Natural killer cell (primary cell): ENCODE measurements around the gene RUNX3. TPM values are rescaled to one million over a fixed set of nuclear protein-coding genes. Genes with fewer than 3 reads are reported as not detected.
A peak's percentile ranks its signal among the peaks of the same experiment; 100 is the strongest.
"Not testable (repeated sequence)": the region's sequence is repeated elsewhere in the genome, so short reads cannot be mapped to it uniquely, and the experiment has no call there.

Experiments used
- ATAC-seq, 3 donors: fragments of 150-1000 bp in 2 of 3; fragments of 200-7000 bp in 1 of 3; cut with Tn5 transposase; 1 replicate in 1 of 3; 2 replicates in 2 of 3; pipeline ENCODE4 v1.10.0; 2021; ENCODE audit warnings: mild to moderate bottlenecking in 2 of 3, moderate library complexity in 2 of 3
- DNase-seq, 2 donors: peaks; one replicate each; pipeline versions ENCODE4 v3.0.0 to v3.0.0-alpha.2; 2013 to 2021; ENCODE audit warnings: mixed read lengths in 1 of 2
- H3K27ac ChIP-seq: one replicate; pipeline ENCODE4 v1.5.1; 2013; ENCODE audit warnings: mild to moderate bottlenecking, low read length
- H3K27me3 ChIP-seq: one replicate; pipeline ENCODE4 v1.6.1; 2013; ENCODE audit warnings: low read length; ENCODE audit not compliant: control insufficient read depth, insufficient read depth
- H3K36me3 ChIP-seq: one replicate; pipeline ENCODE4 v1.6.1; 2013; ENCODE audit warnings: low read length; ENCODE audit not compliant: control insufficient read depth, insufficient read depth
- H3K4me1 ChIP-seq: one replicate; pipeline ENCODE4 v1.6.1; 2013; ENCODE audit warnings: low read length; ENCODE audit not compliant: control insufficient read depth, insufficient read depth
- H3K4me3 ChIP-seq: one replicate; pipeline ENCODE4 v1.5.1; 2013; ENCODE audit warnings: low read length
- H3K9me3 ChIP-seq: one replicate; pipeline ENCODE4 v1.6.1; 2013; ENCODE audit warnings: low read length; ENCODE audit not compliant: control insufficient read depth, insufficient read depth
- H3K27ac Mint-ChIP-seq, 2 donors: one replicate each; pipeline ENCODE4 v1.8.0; 2022; ENCODE audit warnings: mild to moderate bottlenecking in 2 of 2, mixed read lengths in 2 of 2, moderate library complexity in 1 of 2
- H3K27me3 Mint-ChIP-seq, 2 donors: one replicate each; pipeline ENCODE4 v1.8.0; 2022; ENCODE audit warnings: low read depth in 2 of 2, mixed read lengths in 2 of 2
- H3K36me3 Mint-ChIP-seq: one replicate; pipeline ENCODE4 v1.8.0; 2022; ENCODE audit warnings: mixed read lengths
- H3K4me1 Mint-ChIP-seq, 2 donors: one replicate each; pipeline ENCODE4 v1.8.0; 2022; ENCODE audit warnings: mixed read lengths in 2 of 2
- H3K4me3 Mint-ChIP-seq: one replicate; pipeline ENCODE4 v1.8.0; 2022; ENCODE audit warnings: mild to moderate bottlenecking, moderate library complexity, mixed read lengths
- H3K9me3 Mint-ChIP-seq, 2 donors: one replicate each; pipeline ENCODE4 v1.8.0; 2022; ENCODE audit warnings: mixed read lengths in 2 of 2
- CTCF ChIP-seq: fragments of 200-600 bp; IDR thresholded peaks from one replicate; pipeline ENCODE4 v1.8.0; 2022; ENCODE audit warnings: antibody characterized with exemption
- WGBS: methylation state at CpG from one replicate; pipeline ENCODE4 v1.1.7; 2013; ENCODE audit warnings: missing lambda C conversion rate; ENCODE audit not compliant: insufficient coverage; 5-methylcytosine and 5-hydroxymethylcytosine counted together
- intact Hi-C: fragments of 100-400 bp; cut with micrococcal nuclease; formaldehyde crosslinking; loops from one replicate; pipeline ENCODE4 v1.14.2; 2022
- total RNA-seq, 4 donors: library from RNA; stranded (reverse); fragments of 120-200 nt in 1 of 4; gene quantifications; one replicate each; pipeline versions ENCODE4 v1.2.3 to v1.2.4, GENCODE V29; 2013 to 2022

The RUNX3 gene
- total RNA-seq, 3 donors from 2014 or later (not counting 1 experiment from before 2014, with no cell fraction given) = 537 to 630 (median 601) TPM

DNA sequence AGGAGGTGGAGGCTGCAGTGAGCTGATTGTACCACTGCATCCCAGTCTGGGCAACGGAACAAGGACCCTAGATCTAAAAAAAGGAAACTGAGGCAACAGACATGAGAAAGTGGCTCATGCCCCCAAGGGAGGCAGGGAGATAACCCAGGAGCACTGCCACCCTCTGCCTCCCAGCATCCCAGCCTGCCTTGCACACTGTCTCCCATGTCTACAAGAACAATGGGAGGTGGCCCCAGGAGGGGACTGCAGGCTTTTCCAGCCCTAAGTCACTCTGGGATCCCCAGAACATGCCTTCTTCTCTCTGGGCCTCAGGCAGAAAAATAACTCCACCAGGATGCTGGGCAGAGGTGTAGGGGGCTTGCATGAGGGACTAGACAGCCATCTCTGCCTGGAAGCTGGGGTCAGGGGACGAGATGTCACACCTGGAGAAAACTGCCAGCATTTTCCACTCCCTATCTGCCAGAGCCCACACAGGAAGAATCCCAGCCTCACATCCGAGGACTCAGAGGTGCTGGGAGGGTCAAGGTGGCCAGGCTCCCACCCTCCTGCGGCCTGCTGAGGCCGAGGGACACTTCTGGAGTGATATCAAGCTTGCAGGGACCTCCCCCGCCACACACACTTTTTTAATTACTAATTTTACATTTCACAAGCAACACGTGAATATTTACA lies 21.4 kb downstream of the RUNX3 start:
- no peak overlapping the region for H3K4me3 ChIP-seq
- H3K4me1 Mint-ChIP-seq = peaks cover 75 to 90% of the 10 kb centered on the region in 2 donors
- intact Hi-C loops = no loop called here
- no peaks in the 10 kb centered on the region for H3K27me3 ChIP-seq
- no peaks in the 10 kb centered on the region for H3K27me3 Mint-ChIP-seq
- H3K4me3 Mint-ChIP-seq = peak overlapping the region; percentile 89
- H3K4me1 ChIP-seq = peaks cover 99% of the 10 kb centered on the region
- peaks cover 18% of the 10 kb centered on the region for H3K36me3 Mint-ChIP-seq
- H3K27ac Mint-ChIP-seq = peak overlapping the region; percentile 99
- ATAC-seq = no peak
- TF ChIP-seq CTCF = no peak
- H3K9me3 Mint-ChIP-seq = no peaks in the 10 kb centered on the region
- peak overlapping the region; percentile 100 for H3K27ac ChIP-seq
- H3K36me3 ChIP-seq = peaks cover 94% of the 10 kb centered on the region
- no peaks in the 10 kb centered on the region for H3K9me3 ChIP-seq
- WGBS = 76% methylated on average over 7 of the region's 7 CpGs
- no peak for DNase-seq

DNA sequence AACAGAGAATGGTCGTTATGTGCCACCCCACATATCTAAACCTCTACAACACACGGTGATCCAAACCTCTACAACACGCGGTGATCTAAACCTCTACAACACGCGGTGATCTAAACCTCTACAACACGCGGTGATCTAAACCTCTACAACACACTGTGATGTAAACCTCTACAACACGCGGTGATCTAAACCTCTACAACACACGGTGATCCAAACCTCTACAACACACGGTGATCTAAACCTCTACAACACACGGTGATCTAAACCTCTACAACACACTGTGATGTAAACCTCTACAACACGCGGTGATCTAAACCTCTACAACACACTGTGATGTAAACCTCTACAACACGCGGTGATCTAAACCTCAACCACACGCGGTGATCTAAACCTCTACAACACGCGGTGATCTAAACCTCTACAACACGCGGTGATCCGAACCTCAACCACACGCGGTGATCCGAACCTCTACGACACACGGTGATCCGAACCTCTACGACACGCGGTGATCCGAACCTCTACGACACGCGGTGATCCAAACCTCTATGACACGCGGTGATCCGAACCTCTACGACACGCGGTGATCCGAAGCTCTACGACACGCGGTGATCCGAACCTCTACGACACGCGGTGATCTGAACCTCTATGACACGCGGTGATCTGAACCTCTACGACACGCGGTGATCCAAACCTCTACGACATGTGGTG lies 22.3 kb downstream of the RUNX3 start:
- Mint-ChIP-seq H3K27ac (peak overlapping the region; percentile 99), H3K4me3 (peak overlapping the region; percentile 89), H3K4me1 (peaks cover 68 to 90% of the 10 kb centered on the region in 2 donors), H3K36me3 (peaks cover 18% of the 10 kb centered on the region)
- H3K4me3 ChIP-seq, H3K27me3 ChIP-seq, H3K9me3 ChIP-seq, intact Hi-C loops, ATAC-seq, H3K27me3 Mint-ChIP-seq, H3K9me3 Mint-ChIP-seq: not testable (repeated sequence)
- peaks cover 99% of the 10 kb centered on the region for H3K4me1 ChIP-seq
- WGBS = 82% methylated on average over 57 of the region's 57 CpGs
- H3K36me3 ChIP-seq = peaks cover 94% of the 10 kb centered on the region
- peak overlapping the region; percentile 100 for H3K27ac ChIP-seq
- peak in 1 of 2 donors; percentile 19 for DNase-seq

DNA sequence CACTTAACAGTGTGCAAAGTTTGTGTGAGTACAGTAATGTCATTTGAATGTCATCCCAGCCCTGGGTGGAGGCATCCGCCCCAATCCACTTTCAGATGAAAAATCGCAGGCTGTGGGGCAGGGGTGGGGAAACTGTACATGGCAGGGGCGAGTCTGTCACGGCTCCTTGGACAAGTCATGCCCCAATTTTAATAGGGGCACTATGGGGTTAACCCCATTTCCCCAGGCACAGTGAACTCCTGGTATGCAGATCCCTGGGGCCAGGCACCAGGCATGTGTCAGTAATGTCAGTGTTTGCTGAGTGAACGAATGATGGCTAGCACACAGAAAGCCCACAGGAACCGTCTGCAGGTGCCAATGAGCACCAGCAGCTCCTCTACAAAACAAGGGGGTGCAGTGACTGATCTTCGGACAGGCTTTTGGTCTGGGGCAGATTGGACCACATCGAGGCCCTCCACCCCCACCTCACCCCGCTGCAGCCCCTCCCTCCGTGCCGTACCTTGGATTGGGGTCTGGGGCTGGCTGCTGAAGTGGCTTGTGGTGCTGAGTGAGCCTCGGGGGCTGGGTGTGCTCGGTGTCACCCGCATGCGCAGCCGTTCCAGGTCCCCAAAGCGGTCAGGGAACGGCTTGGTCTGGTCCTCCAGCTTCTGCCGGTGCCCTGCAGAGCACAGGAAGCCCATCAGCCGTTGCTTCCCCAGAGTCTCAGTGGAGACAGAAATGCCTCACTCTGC lies 23.2 kb downstream of the RUNX3 start:
- H3K9me3 ChIP-seq = no peaks in the 10 kb centered on the region
- H3K4me1 ChIP-seq = peaks cover 99% of the 10 kb centered on the region
- WGBS = 71% methylated on average over 18 of the region's 20 CpGs
- Mint-ChIP-seq H3K9me3 (no peaks in the 10 kb centered on the region), H3K4me1 (peaks cover 59 to 90% of the 10 kb centered on the region in 2 donors), H3K36me3 (peaks cover 18% of the 10 kb centered on the region), H3K4me3 (peak overlapping the region; percentile 89), H3K27me3 (no peaks in the 10 kb centered on the region), H3K27ac (peak overlapping the region; percentile 99)
- no peaks in the 10 kb centered on the region for H3K27me3 ChIP-seq
- H3K4me3 ChIP-seq = no peak overlapping the region
- DNase-seq (peak in 1 of 2 donors; percentile 18), ATAC-seq (no peak)
- TF ChIP-seq CTCF = no peak
- H3K27ac ChIP-seq = peak overlapping the region; percentile 100
- peaks cover 94% of the 10 kb centered on the region for H3K36me3 ChIP-seq
- intact Hi-C loops = no loop called here
